Fibroblast of mammary gland (primary cell): ENCODE measurements around the gene BICC1.

Experiments
- DNase-seq: peaks from one replicate; pipeline ENCODE4 v3.0.0-alpha.2; 2010; ENCODE audit warnings: low read depth
- H3K4me3 ChIP-seq: 2 replicates; pipeline ENCODE4 v1.5.1; 2011; ENCODE audit warnings: low read depth, mild to moderate bottlenecking, low read length, moderate library complexity; ENCODE audit not compliant: control insufficient read depth
- CTCF ChIP-seq: conservative IDR thresholded peaks from 2 replicates; pipeline ENCODE4 v1.5.1; 2011; ENCODE audit warnings: low read depth, low read length, inconsistent platforms; ENCODE audit not compliant: control insufficient read depth, insufficient read depth

Gene BICC1

GRCh38 chr10:58721601-58722281 is 209.1 kb downstream of the BICC1 start:
- TF ChIP-seq CTCF, result no peak
- no peak overlapping the region for H3K4me3 ChIP-seq
- peak; percentile 49 for DNase-seq

- no peak for TF ChIP-seq CTCF
- DNase-seq, result no peak
- no peak overlapping the region for H3K4me3 ChIP-seq
Measured at GRCh38 chr10:58723186-58723585, 210.5 kb downstream of the BICC1 start.

- H3K4me3 ChIP-seq, result no peak overlapping the region
- no peak for TF ChIP-seq CTCF
- peak; percentile 47 for DNase-seq
Measured at GRCh38 chr10:58723966-58724365, 211.3 kb downstream of the BICC1 start.

GRCh38 chr10:58724781-58725180 is 212.1 kb downstream of the BICC1 start:
- DNase-seq, result no peak
- no peak overlapping the region for H3K4me3 ChIP-seq
- TF ChIP-seq CTCF, result no peak

GRCh38 chr10:58725901-58726300 is 213.2 kb downstream of the BICC1 start:
- DNase-seq, result no peak
- TF ChIP-seq CTCF, result no peak
- no peak overlapping the region for H3K4me3 ChIP-seq

GRCh38 chr10:58727633-58728032 is 215.0 kb downstream of the BICC1 start:
- DNase-seq, result no peak
- no peak overlapping the region for H3K4me3 ChIP-seq
- TF ChIP-seq CTCF, result no peak

GRCh38 chr10:58731276-58731675 is 218.6 kb downstream of the BICC1 start:
- TF ChIP-seq CTCF, result no peak
- no peak for DNase-seq
- H3K4me3 ChIP-seq, result no peak overlapping the region
